ENCODE measurements around the gene MADD. TPM values are rescaled to one million over a fixed set of nuclear protein-coding genes. Genes with fewer than 3 reads are reported as not detected.

Gene MADD
- total RNA-seq, 1 experiment from 2014 or later: 42.9 TPM

DNA sequence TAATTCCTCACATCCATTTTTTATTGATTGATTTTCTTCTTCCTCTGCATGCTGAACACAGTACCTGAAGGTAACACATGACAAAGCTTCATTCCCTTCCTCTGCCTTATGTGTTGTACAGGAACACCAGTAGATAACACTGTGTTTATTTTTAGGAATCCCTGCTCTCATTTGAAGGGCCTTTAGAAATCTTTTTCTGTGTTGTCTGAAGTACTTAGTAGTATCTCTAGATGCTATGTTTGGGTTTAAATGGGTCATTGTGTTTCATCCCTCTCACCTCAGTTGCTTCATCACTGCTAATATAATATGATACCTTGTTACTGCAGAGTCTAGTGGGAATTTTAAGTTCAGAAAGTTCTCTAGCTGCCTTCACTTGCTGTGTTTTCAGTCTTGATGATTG is 10.2 kb downstream of the MADD start:
- intact Hi-C loops (cut with micrococcal nuclease; ENCODE audit: unreplicated experiment): no loop called here
- Mint-ChIP-seq H3K36me3 (ENCODE audit: insufficient read depth, unreplicated experiment) (peaks cover 45% of the 10 kb centered on the region), H3K4me1 (ENCODE audit: low read depth, unreplicated experiment) (no peaks in the 10 kb centered on the region), H3K4me3 (ENCODE audit: low read depth, unreplicated experiment) (no peak overlapping the region), H3K27ac (ENCODE audit: unreplicated experiment) (no peak overlapping the region), H3K9me3 (ENCODE audit: low read depth, unreplicated experiment) (no peaks in the 10 kb centered on the region), H3K27me3 (ENCODE audit: unreplicated experiment) (no peaks in the 10 kb centered on the region)
- TF ChIP-seq, protein P1, sequence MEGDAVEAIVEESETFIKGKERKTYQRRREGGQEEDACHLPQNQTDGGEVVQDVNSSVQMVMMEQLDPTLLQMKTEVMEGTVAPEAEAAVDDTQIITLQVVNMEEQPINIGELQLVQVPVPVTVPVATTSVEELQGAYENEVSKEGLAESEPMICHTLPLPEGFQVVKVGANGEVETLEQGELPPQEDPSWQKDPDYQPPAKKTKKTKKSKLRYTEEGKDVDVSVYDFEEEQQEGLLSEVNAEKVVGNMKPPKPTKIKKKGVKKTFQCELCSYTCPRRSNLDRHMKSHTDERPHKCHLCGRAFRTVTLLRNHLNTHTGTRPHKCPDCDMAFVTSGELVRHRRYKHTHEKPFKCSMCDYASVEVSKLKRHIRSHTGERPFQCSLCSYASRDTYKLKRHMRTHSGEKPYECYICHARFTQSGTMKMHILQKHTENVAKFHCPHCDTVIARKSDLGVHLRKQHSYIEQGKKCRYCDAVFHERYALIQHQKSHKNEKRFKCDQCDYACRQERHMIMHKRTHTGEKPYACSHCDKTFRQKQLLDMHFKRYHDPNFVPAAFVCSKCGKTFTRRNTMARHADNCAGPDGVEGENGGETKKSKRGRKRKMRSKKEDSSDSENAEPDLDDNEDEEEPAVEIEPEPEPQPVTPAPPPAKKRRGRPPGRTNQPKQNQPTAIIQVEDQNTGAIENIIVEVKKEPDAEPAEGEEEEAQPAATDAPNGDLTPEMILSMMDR (IDR thresholded peaks at IDR 0.05; ENCODE audit: unreplicated experiment): no peak
- BruUV-seq (replicated peaks): no TSS peak
- CTCF ChIA-PET: no interaction called here
- DNase-seq: no peak

- no TSS peak for BruUV-seq (replicated peaks)
- TF ChIP-seq, protein P1 (IDR thresholded peaks at IDR 0.05; ENCODE audit: unreplicated experiment): no peak
Measured at GRCh38 chr11:47280860-47281259, 10.9 kb downstream of the MADD start.

GRCh38 chr11:47282462-47282861 is 12.5 kb downstream of the MADD start:
- DNase-seq: no peak
- H3K27ac Mint-ChIP-seq (ENCODE audit: unreplicated experiment): no peak overlapping the region
- H3K36me3 Mint-ChIP-seq (ENCODE audit: insufficient read depth, unreplicated experiment): peaks cover 46% of the 10 kb centered on the region
- CTCF ChIA-PET: no interaction called here
- intact Hi-C loops (cut with micrococcal nuclease; ENCODE audit: unreplicated experiment): no loop called here
- H3K4me3 Mint-ChIP-seq (ENCODE audit: low read depth, unreplicated experiment): no peak overlapping the region
- no peaks in the 10 kb centered on the region for H3K27me3 Mint-ChIP-seq (ENCODE audit: unreplicated experiment)
- no TSS peak for BruUV-seq (replicated peaks)
- TF ChIP-seq, protein P1 (IDR thresholded peaks at IDR 0.05; ENCODE audit: unreplicated experiment): no peak
- no peaks in the 10 kb centered on the region for H3K9me3 Mint-ChIP-seq (ENCODE audit: low read depth, unreplicated experiment)
- no peaks in the 10 kb centered on the region for H3K4me1 Mint-ChIP-seq (ENCODE audit: low read depth, unreplicated experiment)

More at GRCh38 chr11:47280860-47281259, 10.9 kb downstream of the MADD start:
- intact Hi-C loops (cut with micrococcal nuclease; ENCODE audit: unreplicated experiment): no loop called here
- CTCF ChIA-PET: interaction anchor here (0.8 kb wide), 1 partner anchor 74 kb away, joined by 3 read pairs; no protein-coding TSS in a partner anchor
- peaks cover 42% of the 10 kb centered on the region for H3K36me3 Mint-ChIP-seq (ENCODE audit: insufficient read depth, unreplicated experiment)
- no peaks in the 10 kb centered on the region for H3K27me3 Mint-ChIP-seq (ENCODE audit: unreplicated experiment)
- H3K4me1 Mint-ChIP-seq (ENCODE audit: low read depth, unreplicated experiment): no peaks in the 10 kb centered on the region
- H3K4me3 Mint-ChIP-seq (ENCODE audit: low read depth, unreplicated experiment): no peak overlapping the region
- H3K9me3 Mint-ChIP-seq (ENCODE audit: low read depth, unreplicated experiment): no peaks in the 10 kb centered on the region
- no peak overlapping the region for H3K27ac Mint-ChIP-seq (ENCODE audit: unreplicated experiment)
- DNase-seq: no peak

DNA sequence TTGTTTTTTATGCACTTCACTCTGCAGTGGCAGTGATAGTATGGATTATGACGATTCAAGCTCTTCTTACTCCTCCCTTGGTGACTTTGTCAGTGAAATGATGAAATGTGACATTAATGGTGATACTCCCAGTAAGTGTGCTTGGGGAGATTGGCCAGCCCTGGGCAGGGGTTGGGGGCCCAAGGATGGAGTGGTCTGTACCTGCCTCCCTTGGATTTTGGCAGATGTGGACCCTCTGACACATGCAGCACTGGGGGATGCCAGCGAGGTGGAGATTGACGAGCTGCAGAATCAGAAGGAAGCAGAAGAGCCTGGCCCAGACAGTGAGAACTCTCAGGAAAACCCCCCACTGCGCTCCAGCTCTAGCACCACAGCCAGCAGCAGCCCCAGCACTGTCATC is 14.2 kb downstream of the MADD start:
- Mint-ChIP-seq H3K36me3 (ENCODE audit: insufficient read depth, unreplicated experiment) (peaks cover 49% of the 10 kb centered on the region), H3K9me3 (ENCODE audit: low read depth, unreplicated experiment) (no peaks in the 10 kb centered on the region)

More for the DNA sequence above, 14.2 kb downstream of the MADD start:
- intact Hi-C loops (cut with micrococcal nuclease; ENCODE audit: unreplicated experiment): no loop called here
- Mint-ChIP-seq H3K4me1 (ENCODE audit: low read depth, unreplicated experiment) (no peaks in the 10 kb centered on the region), H3K27ac (ENCODE audit: unreplicated experiment) (no peak overlapping the region), H3K4me3 (ENCODE audit: low read depth, unreplicated experiment) (no peak overlapping the region), H3K27me3 (ENCODE audit: unreplicated experiment) (no peaks in the 10 kb centered on the region)
- TF ChIP-seq, protein P1 (IDR thresholded peaks at IDR 0.05; ENCODE audit: unreplicated experiment): no peak
- DNase-seq: no peak
- no TSS peak for BruUV-seq (replicated peaks)
- CTCF ChIA-PET: no interaction called here

All from Calu3 (cell line).